NB4 (cell line): ENCODE measurements around the gene GPC5.

Experiments used
- CTCF ChIP-seq: IDR thresholded peaks from one replicate; pipeline ENCODE4 v1.5.1; 2012; ENCODE audit warnings: low read depth, low read length
- MYC ChIP-seq: IDR thresholded peaks from 2 replicates; pipeline ENCODE4 v1.6.1; 2011; ENCODE audit warnings: low read depth, low read length
- POLR2A ChIP-seq: IDR thresholded peaks from 2 replicates; pipeline ENCODE4 v1.6.1; 2011; ENCODE audit warnings: mild to moderate bottlenecking; ENCODE audit not compliant: insufficient read length; ENCODE audit errors: extremely low read depth
- TF ChIP-seq, protein P1 (sequence below): IDR thresholded peaks from 2 replicates; pipeline ENCODE4 v1.6.1; 2011; ENCODE audit warnings: low read depth, low read length

DNA sequence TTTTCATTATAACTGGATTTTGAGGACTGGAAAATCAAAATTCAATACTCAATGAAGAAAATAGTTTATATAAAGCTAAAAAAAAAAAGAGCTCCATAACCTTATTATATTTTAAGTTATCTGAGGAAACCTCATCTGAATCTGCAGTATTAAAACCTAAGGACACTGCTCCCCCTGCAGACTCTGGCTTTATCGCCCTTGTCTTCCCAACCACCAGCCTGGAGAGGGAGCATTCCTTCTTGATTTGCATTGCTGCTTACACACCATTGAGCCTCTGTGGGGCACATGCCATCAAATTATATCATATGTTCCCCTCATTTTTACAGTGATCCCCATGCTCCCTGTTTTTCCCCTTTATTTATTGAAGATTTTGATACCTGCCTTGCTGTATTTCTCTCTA lies 956.8 kb downstream of the GPC5 start:
- peak; percentile 17 for TF ChIP-seq CTCF
- no peak for TF ChIP-seq POLR2A
- TF ChIP-seq, protein P1, sequence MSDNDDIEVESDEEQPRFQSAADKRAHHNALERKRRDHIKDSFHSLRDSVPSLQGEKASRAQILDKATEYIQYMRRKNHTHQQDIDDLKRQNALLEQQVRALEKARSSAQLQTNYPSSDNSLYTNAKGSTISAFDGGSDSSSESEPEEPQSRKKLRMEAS, result no peak
- no peak for TF ChIP-seq MYC
